AG04450 (cell line): ENCODE data around the gene OSBP. TPM values are rescaled to one million over a fixed set of nuclear protein-coding genes. Genes with fewer than 3 reads are reported as not detected.

ENCODE experiments used
- CTCF ChIA-PET: fragments of 300-600, 350-600 bp; formaldehyde crosslinking; extraction: SDS; loops from one replicate; lab custom pipeline; 2022; ENCODE audit warnings: antibody characterized with exemption, inconsistent platforms; lab: Charles Lee
- POLR2A ChIA-PET: fragments of 350-600 bp; formaldehyde crosslinking; extraction: SDS; loops from one replicate; lab custom pipeline; 2021; ENCODE audit warnings: antibody characterized with exemption, inconsistent platforms; lab: Yijun Ruan, JAX
- DNase-seq: peaks from one replicate; pipeline ENCODE4 v3.0.0-alpha.2; 2011; ENCODE audit warnings: low read depth, low spot score
- H3K27ac ChIP-seq: one replicate; pipeline ENCODE4 v1.5.1; 2012; ENCODE audit warnings: low read depth, low read length, control low read depth
- H3K27me3 ChIP-seq: one replicate; pipeline ENCODE4 v1.6.0; 2012; ENCODE audit warnings: low read length; ENCODE audit not compliant: control insufficient read depth, insufficient read depth
- H3K4me3 ChIP-seq: 2 replicates; pipeline ENCODE4 v1.5.1; 2011; ENCODE audit warnings: mild to moderate bottlenecking, low read depth, low read length, control low read depth
- H3K9me3 ChIP-seq: 2 replicates; pipeline ENCODE4 v1.5.1; 2012; ENCODE audit warnings: low read length; ENCODE audit not compliant: control insufficient read depth, insufficient read depth
- CTCF ChIP-seq: IDR thresholded peaks from 2 replicates; pipeline ENCODE4 v1.5.1; 2011; ENCODE audit warnings: low read depth, low read length, control low read depth, inconsistent platforms
- polyA plus RNA-seq: library from polyadenylated mRNA; depleted of rRNA; stranded (reverse); fragments of >200 nt; gene quantifications from 2 replicates; pipeline ENCODE4 v1.2.3, GENCODE V29; 2011

Gene OSBP
- polyA plus RNA-seq, 1 experiment = 28.4 TPM

DNA sequence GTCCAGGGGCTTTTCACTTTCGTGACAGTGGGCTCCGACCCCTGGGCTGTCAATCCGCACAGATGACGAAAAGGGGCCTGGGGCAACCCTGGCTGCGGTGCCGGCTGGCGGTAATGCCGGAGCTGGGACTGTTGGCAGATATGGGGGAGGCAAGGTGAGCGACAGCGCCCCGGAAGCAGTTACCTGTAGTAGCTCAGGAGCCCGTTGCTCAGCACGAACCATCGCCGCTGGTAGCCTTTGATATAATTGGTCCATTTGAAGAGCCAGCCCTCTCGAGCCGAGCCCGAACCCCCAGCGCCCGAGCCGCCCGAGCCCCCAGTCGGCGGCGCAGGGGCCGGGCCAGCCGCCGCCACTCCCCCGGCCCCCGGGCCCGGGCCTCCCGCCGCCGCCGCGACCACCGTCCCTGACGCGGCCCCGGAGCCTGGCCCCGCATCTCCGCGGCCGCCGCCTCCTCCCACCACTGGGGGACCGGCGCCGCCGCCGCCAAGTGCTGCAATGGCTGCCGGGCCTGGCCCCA, 396 bp downstream of the OSBP start:
- peak overlapping the region; percentile 98 for H3K4me3 ChIP-seq
- DNase-seq = no peak
- CTCF ChIA-PET = interaction anchor here (1.1 kb wide), 1 partner anchor 78 kb away, joined by 3 read pairs; no protein-coding TSS in a partner anchor

DNA sequence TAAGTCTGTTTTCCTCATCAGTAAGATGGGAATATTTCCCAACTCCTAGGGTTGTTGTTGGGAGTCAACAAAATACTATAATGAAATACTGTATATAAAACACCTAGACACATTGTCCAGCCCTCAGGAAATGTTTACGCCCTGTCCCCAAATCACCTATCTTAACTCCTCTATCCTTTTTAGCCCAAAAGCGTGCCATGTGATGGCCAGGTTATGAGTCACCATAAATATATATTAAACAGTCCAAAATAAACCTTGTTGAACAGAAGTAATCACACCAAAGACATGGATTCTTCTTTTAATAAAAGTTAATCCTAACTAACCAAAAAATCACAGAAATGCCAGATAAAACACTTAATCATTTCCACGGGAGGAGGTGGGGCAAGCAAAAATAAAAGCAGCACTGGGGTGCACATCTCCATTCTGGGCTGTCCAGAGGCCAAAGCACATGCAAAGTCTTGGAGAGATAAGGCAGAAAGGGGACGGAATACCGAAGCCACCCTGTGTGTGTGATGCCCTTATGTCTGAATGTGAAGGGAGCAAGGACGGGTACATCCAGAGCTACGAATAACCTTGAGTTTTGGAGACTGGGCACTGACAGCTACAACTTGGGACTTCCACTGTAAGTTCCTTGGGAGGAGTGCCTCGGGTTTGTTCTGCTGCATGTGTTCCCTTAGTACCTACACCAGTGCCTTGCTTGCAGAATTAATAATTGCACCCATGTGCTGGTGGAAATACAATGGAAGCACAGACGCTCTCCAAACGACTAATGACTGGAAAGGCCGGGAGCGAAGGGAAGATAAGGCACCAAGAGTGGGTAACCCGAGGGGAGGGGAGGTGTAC, 1.1 kb downstream of the OSBP start:
- Histone ChIP-seq H3K9me3 (peaks cover 2% of the 10 kb centered on the region; the same call in 1 of the 2 replicates), H3K27me3 (no peaks in the 10 kb centered on the region), H3K27ac (peak overlapping the region; percentile 42), H3K4me3 (peak overlapping the region; percentile 98)
- ChIA-PET CTCF (interaction anchor here (1.0 kb wide), 1 partner anchor 77 kb away, joined by 6 read pairs; no protein-coding TSS in a partner anchor), POLR2A (interaction anchor here (0.6 to 1.6 kb wide), 3 partner anchors 25 to 48 kb away, joined by 4 to 9 read pairs (median 9); no protein-coding TSS in a partner anchor)
- DNase-seq = no peak
- no peak for TF ChIP-seq CTCF

More for the DNA sequence above, 396 bp downstream of the OSBP start:
- Histone ChIP-seq H3K9me3 (peaks cover 2% of the 10 kb centered on the region; the same call in 1 of the 2 replicates), H3K27me3 (no peaks in the 10 kb centered on the region), H3K27ac (peak overlapping the region; percentile 49)
- no peak for TF ChIP-seq CTCF
- POLR2A ChIA-PET = interaction anchor here (0.5 to 1.6 kb wide), 5 partner anchors 11 to 58 kb away, joined by 3 to 9 read pairs (median 8); partner anchors contain the start of gene PATL1

DNA sequence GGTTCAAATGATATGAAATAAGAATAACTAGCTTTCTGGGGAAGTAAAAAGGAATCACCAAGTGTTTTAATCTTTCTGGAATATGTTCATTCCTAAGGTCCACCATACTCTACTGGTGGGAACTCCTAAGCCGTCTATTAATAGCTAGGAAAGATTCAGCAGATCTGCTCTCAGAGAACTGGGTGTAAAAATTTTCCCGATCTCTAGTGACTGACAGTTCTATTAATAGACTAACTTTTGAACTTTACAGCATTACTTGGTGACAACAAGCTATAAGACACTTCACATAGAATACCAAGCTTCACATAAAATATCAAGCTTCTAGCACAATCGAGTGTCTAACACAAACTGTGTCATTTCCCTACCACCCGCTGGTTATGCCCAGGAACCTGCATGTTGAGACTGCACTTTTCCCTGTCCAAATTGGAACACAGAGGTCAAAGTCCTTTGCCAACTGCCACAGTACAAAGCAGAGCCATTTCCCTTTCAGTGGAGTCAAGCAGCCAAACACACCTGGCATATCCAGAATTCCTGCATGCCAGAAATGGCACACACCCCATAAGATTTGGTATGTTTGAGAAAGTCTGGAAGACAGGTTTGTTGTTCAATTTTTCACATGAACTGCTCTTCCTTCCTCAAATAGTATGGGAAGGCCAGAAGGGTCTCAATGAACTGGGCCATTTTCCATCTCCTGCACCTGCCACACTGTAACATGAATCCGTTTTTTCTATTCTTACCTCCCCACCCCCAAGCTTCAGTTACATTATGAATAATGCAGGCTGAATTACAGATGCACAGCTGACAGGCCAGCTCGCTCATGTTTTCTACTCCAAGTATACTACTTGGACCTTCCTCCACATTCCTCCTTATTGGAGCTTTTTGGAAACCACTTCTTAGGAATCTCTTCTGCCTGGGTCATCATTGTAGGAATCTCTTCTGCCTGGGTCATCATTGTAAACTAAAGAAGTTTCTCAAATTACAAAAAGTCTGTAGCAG, 3.7 kb downstream of the OSBP start:
- H3K27me3 ChIP-seq = no peaks in the 10 kb centered on the region
- DNase-seq = peak; percentile 30
- ChIA-PET POLR2A (no interaction called here), CTCF (interaction anchor here (0.7 kb wide), 1 partner anchor 16 kb away, joined by 5 read pairs; no protein-coding TSS in a partner anchor)
- no peak for TF ChIP-seq CTCF
- peaks cover 2% of the 10 kb centered on the region; the same call in 1 of the 2 replicates for H3K9me3 ChIP-seq
- no peak overlapping the region for H3K27ac ChIP-seq
- no peak overlapping the region for H3K4me3 ChIP-seq

GRCh38 chr11:59610289-59610688, 5.3 kb downstream of the OSBP start:
- Histone ChIP-seq H3K9me3 (peaks cover 2% of the 10 kb centered on the region; the same call in 1 of the 2 replicates), H3K27me3 (no peaks in the 10 kb centered on the region), H3K27ac (no peak overlapping the region), H3K4me3 (no peak overlapping the region)
- ChIA-PET POLR2A (no interaction called here), CTCF (interaction anchor here (2.0 kb wide), 1 partner anchor 73 kb away, joined by 4 read pairs; no protein-coding TSS in a partner anchor)
- no peak for TF ChIP-seq CTCF
- no peak for DNase-seq
